ELF-1 (cell line): ENCODE measurements around the gene PRKD2.

ENCODE experiments used
- DNase-seq: peaks from one replicate; pipeline ENCODE4 v3.0.0-alpha.2; 2016; ENCODE audit warnings: low read depth, low spot score

Gene PRKD2

DNA sequence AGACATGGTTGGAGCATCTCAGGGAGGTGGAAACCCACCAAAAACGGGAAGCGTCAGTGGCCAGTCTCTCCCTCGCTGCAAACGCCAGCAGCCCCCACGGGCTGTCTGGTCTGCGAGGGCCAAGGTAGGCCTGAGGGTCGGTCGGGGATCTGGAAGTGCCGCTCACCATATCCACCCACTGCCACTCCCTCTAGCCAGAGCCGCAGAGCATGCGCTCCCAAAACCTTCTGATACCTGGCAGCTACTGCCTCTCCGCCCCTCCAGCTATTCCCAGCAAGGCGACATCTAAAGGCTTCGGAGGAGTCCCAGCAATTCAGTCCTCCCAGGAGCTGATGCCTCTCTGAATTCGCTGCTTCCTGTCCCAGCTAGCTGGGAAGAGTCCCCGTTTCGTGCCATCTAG is 24.5 kb upstream of the PRKD2 start:
- no peak for DNase-seq

DNA sequence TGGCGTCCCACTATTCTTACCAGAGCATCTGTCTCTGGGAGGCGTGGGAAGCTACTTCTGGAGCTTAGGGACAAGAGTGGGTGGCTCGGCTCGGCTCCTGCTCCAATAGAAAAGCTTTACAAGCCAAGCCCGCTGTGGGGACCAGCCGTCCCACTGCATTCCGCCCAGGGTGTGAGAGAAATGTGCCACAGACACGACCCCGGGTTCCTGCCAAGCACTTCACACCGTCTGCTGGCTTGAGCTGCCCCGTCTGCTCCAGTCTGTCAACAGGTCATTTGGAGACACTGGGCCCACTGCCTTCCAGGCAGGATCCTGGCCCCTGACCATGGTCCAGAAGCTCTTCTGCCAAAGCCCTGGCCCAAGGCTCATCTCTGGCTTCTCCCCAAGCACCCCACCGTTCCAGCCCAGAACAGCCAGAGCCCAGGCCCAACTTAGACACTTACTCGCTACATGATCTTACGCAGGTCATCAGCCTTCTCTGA is 22.4 kb upstream of the PRKD2 start:
- DNase-seq, result no peak

DNA sequence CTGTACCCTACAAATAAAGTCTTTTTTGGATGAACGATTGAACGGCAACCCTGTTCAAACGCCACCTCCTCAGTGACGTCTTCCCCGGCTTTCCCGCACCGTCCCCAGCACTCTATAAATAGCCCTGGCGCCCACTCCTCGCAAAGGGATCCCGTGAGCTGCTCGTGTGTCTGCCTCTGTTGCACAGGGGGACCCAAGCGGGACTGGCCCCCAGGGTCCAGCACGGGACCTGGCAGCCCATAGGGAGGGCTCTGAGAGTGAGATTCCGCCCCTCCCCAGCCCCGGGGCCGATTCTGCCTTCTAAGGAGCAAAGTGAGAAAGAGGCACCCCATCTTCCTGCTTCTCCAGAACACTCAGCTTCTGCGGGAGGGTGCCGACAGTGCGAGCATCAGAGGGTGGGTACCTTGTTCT is 20.9 kb upstream of the PRKD2 start:
- DNase-seq, result no peak

DNA sequence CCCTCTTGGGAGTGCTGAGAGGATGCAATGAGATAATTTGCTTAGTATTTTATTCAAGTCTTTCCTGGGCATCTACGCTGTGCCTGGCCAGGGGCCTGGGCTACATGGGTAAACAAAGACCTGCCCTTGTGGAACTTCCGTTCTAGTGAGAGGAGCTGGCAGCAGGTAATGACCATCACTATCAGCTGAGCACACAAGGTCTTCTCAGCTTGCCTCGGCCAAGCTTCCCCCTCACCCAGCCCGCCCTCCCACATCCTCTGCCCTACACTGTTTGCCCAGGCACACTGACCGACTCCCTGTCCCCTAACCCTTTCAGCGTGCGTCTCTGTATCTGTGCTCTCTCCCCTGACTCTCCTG is 20.4 kb upstream of the PRKD2 start:
- DNase-seq, result no peak

DNA sequence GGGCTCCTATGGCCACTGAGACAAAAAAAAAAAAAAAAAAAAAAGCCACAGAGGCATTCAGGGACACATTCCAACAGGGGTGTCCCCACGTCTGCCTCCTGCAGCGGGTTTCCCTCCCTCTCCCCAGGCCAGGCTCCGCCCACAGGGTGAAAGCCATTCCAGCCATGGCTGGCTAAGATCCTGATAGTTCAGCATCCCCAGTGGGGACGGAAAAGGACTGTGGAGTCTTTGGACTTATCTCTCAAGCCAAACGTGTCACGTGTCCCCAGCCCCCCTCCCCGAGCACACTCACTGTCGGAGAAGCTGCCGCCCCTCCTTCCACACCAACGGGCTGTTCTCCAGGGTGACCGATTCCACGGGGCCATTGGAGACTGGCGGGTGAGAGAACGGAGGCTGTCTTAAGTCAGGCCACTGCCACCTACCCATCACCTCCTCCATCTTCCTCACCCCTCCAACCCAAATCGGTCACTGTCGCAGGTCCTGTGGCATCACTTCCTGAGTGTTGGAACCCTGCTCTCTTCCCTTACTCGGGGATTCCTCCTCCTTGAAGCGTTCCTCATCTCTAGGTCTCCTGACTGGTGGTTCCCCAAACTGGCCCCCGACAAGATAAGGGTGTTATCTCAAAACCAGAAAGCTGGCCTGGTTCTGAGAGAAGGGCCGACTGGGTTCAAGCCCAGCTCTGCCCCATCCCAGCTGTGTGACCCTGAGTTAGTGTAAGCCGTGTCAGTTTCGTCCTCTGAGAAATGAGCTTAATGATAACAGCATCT is 19.8 kb upstream of the PRKD2 start:
- no peak for DNase-seq

DNA sequence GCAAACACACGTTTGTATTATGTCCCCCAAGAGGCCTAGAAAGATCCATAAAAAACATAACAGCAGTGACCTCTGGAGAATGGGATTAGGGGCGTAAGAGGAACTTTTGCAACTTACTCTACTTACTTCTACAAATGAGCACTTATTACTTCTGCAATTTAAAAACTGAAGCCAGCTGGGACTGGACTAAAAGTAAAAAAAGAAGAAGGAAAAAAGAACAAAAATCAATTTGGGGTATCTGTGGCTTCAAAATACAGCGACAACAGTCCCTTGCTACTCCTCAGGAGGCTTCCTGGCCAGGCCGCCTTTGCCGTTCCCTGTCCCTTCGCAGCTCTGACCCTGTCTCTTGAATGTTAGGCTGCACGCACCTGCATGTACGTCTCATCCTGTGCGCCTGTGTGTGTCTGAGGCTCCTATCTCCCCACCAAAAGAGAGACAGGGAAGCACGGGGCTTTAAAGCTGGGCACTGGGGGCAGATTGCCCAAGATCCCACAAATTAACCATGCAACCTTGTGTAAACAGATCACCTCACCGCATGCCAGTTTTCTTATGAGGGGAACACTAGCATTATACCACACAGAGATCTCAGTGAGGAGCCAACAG is 16.9 kb upstream of the PRKD2 start:
- DNase-seq, result no peak

DNA sequence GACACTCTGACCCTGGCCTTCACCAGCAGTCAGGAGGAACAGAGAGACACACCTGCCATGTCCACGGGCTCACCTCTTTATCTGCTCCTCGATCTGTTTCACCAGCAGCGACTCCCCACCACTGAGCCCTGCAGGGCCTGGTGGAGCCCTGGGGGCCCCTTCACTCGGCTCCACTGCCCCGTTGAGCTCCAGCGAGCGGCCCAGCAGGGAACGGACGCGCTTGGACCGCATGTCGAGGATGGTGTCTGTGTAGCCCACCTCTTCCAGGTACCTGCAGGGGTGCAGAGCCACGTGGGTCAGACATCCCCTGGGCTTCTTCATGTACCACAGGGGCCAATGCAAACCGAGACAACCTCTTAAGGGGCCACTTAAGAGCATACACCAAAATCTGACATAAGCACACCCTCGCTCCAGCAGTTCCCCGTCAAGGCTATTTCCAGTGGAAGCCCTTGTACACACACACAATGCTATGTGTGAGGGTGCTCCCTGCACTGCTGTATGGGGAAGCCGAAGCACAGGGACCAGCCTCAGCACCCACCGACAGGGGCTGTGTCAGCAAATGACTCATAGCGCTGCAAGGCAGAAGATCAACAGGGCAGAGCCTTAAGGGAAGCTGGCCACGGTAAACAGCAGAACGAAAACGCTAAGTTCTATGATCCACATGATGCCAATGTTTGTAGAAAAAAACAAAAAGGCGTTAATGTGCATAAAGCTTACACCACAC is 16.2 kb upstream of the PRKD2 start:
- no peak for DNase-seq

DNA sequence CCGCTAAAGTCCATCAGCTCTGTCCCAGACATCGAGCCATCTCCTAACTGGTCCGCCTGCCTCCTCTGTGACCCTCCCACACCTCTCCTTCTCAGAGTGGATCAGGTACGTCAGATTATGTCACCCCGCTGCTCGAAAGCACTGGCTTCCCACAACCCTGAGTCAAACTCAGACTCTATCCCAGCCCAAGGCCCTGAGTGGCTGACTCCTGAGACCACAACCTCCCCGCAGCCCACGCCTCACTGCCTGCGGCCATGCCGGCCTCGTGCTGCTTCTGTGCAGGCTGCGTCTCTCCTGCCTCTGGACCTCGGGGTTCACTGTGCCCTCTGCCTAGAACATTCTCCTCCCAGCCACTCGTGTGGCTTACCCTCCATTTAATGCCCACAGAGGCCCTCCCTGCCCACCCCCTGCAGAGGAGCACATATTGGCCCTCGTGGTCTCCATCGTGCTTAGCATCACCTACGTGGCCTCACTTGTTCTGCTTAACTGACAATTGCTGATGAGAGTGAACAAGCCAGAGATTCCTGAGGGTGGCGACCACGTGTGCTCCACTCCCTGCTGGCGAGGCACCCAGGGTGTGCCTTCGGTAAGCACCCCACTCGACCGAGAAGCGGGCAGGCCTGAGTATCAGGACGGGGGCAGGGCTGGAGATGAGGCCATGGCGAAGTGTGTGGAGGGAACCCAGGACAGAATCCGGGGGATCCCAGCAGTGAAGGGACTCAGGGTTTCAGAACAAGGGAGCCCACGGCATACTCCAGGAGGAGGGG is 15.4 kb upstream of the PRKD2 start:
- no peak for DNase-seq

DNA sequence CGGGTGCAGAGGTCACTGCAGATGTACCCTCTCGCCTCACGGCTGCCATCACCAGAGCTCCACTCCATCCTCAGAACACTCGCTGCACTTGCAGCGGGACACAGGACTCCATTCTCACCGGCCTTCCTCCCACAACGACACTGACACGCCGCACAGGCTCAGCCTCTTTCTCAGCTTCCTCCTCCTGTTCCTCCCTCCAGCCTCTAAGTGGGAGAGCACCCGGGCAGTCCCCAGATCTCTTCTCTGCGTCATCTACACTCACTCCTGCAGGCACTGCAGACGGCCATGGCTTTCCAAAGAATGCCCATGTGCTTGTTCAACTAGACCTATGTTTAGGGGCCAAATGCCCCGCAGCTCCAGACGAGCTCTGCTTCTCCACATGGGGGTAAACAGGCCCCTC is 14.7 kb upstream of the PRKD2 start:
- DNase-seq, result no peak

DNA sequence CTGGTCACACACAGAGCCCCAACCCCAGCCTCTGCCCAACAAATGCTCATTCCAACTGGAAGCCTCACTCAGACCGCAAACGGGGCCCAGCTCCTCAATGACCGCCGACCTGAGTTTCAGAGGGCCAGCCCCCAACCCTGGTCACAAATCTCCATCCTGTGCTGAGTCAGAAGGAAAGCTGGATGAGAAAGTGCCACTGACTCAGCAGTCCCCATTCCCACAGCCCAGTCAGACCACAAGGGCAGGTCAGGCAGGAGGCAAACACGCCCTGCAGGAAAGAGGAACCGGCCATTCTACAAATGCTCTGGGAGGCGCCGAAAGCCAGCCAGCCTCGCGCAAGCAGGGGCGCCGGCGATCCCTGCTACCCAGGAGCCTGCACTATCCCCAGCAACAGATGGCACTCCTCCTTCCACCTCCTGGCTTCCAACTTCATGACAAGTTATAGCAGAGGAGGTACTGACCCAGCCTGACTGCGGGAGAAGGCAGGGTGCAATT is 14.1 kb upstream of the PRKD2 start:
- DNase-seq, result peak; percentile 77

DNA sequence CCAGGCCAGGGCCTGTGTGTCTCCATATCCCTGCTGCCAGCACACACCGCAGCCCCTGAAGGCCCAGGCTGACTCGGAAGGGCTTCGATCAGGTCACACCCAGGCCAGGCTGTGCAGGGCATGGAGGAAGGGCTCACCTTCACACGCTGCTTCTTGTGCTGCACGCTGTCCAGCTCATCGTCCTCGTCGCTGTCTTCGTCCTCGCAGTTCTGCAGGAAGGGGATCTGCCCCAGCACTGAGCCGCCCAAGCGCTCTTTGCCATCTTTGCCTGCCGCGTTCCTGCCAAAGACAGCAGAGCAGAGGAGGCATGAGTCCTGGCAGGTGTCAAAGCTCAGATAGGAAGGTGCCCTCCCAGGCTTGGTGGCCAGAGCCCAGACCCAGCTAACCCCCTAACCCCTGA is 13.7 kb upstream of the PRKD2 start:
- DNase-seq, result no peak

DNA sequence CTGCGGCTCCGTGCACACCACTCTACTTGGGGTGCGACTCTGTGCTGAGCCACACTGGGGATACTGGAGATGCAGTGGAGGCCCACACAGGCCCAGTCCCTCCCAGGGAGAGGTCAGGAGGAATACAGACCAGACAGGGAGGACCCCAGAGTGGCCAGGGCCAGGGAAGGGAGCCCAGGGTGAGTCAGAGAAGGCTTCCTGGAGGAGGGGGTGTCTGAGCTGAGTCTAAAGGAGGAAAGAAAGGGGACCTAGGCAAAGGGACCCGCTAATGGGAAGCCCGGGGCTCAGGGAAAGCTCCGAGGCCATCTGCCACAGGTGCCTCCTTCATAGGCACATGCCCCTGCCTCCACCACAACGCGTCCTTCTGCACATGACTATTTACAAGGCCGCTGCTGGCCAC is 13.3 kb upstream of the PRKD2 start:
- DNase-seq, result no peak

DNA sequence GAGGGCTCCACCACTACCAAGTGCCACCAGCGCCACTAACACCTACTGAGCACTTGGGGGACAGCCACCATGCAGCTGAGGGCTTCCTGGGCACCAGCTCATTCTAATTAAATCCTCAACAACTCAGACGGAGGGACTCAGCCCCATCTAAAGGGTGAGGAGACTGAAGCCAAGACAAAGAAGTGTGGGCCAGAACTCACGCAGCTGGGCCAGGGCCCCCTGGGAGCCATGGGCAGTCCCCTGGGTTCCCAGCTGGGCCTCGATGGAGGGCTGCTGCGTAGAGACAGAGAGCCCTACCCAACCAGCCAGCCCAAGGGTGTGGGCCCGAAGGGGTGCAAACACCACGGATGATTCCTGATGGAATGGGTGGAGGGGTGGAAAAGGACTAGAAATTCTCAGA is 12.8 kb upstream of the PRKD2 start:
- DNase-seq, result no peak

DNA sequence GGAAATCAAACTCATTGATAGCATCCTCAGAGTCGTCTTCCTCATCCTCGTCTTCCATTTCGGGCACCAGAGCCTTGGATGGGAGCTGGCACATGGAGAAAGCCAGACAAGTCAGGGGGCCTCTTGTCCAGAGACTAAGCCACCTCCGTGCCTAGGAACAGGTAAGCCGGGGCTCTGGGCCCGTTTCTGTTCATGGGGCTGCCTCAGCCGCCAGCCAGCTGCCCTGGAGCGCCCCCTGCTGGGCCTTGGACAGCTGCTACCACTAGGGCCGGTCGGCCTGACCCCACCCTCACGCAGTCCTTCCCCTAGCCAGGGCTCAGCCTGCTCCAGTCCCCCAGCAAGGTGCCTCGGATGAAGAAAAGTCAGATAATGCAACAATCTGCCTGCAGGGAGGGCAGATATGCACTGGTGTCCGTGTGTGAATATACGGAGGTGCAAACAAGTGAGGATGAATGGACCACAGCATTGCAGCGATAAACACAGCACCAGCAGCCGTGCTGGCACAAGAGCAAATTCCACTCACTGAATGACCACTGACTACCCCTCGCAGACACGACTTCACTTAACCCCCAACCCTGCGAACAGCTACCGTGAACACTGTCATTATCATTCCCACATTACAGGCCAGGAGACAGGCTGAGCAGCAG is 11.9 kb upstream of the PRKD2 start:
- peak; percentile 83 for DNase-seq

DNA sequence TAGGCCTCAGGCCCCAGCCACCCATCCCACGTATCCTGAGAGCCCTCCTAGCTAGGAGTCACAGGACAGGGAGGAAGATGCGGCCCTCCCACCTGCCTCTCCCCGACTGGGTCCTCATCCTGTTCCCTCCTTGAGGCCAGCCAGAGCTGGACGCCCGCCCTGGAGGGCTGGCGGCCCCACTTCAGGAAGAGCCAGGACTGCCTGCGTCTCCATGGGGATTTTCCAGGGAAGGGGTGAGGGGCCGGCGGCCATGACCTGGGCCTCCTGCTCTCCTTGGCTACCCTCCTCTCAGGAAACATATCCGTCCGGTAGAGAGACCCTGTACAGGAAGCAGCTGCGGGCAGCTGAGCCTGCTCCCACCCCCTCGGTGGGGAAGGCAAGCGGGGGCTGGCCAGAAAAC is 11.3 kb upstream of the PRKD2 start:
- no peak for DNase-seq

DNA sequence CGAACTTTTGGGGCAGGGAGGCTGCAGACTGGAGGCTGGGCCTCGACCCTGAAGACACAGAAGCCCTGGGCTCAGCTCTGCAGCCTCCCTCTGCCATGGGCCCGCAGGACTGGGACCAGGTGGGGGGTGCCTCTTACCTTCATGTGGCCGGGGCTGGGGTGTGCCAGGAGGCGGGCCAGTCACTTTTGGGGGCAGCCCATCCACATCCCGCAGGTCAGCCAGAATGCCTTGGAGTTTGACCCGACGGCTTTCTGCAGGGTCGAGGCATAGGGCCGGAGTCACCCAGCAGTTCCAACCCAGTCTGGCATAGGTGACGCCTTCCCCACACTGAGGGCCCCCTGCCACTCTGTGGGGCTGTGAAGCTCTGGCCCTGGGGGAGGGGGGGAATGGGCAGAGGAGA is 10.8 kb upstream of the PRKD2 start:
- DNase-seq, result no peak

DNA sequence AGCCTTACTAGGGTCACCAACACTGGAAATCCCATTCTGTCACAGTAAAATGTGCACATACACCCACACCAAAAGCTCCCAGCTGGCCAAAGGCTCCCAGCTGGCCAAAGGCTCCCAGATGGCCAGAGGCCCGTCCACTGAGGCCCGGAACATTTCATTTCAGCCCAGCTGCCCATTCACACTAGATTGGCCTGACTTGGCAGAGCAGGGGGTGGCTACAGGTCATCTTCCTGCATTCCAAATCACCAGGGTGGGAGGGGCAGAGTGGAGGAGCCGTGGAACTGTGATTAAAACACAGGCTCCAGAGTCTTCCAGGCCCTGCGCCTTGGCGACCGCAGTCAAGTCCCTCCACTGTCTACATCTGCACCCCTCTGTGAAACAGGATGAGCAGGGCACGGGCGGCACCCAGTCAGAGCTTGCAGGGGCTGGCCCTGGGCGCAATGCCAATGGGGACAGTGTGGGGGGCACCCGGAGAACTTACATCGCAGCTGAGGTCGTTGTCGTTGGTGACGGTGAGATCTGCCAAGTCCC is 10.1 kb upstream of the PRKD2 start:
- DNase-seq, result no peak

DNA sequence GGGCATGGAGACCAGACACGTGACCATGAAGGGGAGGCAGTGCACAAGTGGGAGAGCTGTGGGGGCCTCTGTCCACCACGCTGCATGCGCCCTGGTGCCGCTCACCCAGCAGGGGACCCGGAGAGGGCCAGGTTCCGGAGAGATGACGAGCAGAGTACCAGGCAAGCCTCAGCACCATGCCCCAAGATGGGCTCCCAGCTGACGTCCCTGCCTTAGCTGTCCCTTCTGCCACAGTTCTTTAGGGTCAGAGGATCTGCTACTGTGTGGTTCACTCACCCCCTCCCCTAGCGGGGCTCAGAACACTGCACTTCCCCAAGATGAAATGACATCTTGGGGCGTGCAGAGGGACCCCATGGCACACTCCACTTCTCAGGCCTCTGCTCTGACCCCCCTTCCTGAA is 9.6 kb upstream of the PRKD2 start:
- DNase-seq, result no peak

DNA sequence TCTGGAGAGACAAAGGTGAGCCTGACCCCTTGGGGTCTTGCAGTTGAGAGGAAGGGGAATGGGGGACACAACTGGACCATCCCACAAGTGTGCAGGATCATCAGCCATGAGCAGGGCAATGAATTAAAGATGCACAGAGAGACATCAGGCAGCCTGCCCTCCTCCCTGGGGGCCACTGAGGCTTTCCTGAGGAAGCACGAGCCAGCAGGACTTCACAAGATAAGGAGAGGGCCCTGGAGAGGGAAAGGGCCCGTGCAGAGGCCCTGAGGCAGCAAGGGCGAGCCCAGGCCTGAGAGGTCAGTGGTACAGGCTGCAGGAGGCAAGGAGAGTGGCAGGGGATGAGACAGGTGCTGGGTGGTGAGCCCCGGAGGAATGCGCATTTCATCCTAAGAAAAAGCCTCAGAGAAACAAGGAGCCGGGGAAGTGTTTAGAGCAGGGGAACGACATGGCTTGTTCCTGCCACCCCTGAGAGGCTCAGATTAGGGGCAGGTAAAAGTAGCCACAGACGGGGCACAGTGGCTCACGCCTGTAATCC is 9.0 kb upstream of the PRKD2 start:
- DNase-seq, result peak; percentile 65

DNA sequence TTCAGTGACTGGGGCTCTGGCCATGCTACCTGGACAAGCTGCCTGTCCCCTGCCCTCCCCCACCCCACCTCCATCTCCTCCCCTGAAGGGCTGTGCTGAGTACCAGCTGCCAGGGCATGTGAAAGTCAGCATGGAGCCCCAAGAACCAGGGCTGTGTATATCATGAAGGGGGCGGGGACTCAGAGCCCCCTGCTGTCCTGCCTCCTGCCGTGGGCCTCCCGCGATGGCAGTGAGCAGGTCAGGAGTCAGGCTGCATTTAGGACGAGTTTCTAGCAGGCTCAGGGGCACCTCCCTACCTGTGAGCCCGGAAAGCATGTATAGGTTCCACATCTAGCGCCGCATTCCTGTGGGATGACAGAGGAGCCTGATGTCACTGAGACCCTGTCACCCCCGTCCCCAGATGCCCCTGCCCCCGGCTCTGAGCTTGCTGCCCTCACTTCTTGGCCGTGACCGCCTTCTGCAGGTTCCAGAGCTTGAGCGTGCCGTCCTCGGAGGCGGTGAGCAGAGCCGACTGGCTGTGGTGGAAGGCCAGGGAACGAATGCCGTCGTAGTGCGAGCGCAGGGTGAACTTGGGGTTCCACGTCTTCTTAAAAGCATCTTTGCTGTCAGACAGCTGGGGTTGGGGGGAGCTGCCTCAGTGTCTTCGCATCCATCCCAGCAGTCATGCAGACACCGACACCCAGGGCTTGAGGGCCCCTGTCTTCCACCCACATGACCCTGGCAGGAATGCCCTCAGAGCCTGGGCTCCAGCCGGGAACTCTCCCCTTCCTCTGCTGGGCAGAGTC is 8.3 kb upstream of the PRKD2 start:
- DNase-seq, result no peak
